Activated naive CD4-positive, alpha-beta T cell (primary cell): ENCODE measurements around the gene STOM.
"Not testable (repeated sequence)": the region's sequence is repeated elsewhere in the genome, so short reads cannot be mapped to it uniquely, and the experiment has no call there.

Experiments used
- DNase-seq, 4 experiments: peaks; one replicate each; lab custom pipeline; 2025; lab: John Stamatoyannopoulos, UW

The STOM gene

GRCh38 chr9:121300283-121301119 is 69.5 kb downstream of the STOM start:
- no peak for DNase-seq

- DNase-seq = peak in 1 of 4 experiments; percentile 5
Measured at GRCh38 chr9:121299467-121300282, 70.4 kb downstream of the STOM start.

GRCh38 chr9:121298689-121299466 is 71.2 kb downstream of the STOM start:
- no peak for DNase-seq

GRCh38 chr9:121298016-121298538 is 72.0 kb downstream of the STOM start:
- DNase-seq = no peak

GRCh38 chr9:121297389-121297788 is 72.7 kb downstream of the STOM start:
- no peak for DNase-seq

- no peak for DNase-seq
Measured at GRCh38 chr9:121296213-121297127, 73.6 kb downstream of the STOM start.

- no peak for DNase-seq
Measured at GRCh38 chr9:121295662-121296191, 74.3 kb downstream of the STOM start.

- DNase-seq = no peak
Measured at GRCh38 chr9:121294866-121295661, 75.0 kb downstream of the STOM start.

- DNase-seq = no peak
Measured at GRCh38 chr9:121294151-121294743, 75.8 kb downstream of the STOM start.

- no peak for DNase-seq
Measured at GRCh38 chr9:121292801-121293241, 77.2 kb downstream of the STOM start.

GRCh38 chr9:121292051-121292450 is 78.0 kb downstream of the STOM start:
- no peak for DNase-seq

- DNase-seq = not testable (repeated sequence)
Measured at GRCh38 chr9:121291536-121291935, 78.5 kb downstream of the STOM start.

GRCh38 chr9:121289772-121290370 is 80.2 kb downstream of the STOM start:
- no peak for DNase-seq

GRCh38 chr9:121289026-121289771 is 80.9 kb downstream of the STOM start:
- DNase-seq = no peak
